Fibroblast of peridontal ligament (primary cell): ENCODE measurements around the gene DNAJC11.

ENCODE experiments used
- DNase-seq: peaks from one replicate; pipeline ENCODE4 v3.0.0-alpha.2; 2010; ENCODE audit errors: extremely low read depth

Gene DNAJC11

DNA sequence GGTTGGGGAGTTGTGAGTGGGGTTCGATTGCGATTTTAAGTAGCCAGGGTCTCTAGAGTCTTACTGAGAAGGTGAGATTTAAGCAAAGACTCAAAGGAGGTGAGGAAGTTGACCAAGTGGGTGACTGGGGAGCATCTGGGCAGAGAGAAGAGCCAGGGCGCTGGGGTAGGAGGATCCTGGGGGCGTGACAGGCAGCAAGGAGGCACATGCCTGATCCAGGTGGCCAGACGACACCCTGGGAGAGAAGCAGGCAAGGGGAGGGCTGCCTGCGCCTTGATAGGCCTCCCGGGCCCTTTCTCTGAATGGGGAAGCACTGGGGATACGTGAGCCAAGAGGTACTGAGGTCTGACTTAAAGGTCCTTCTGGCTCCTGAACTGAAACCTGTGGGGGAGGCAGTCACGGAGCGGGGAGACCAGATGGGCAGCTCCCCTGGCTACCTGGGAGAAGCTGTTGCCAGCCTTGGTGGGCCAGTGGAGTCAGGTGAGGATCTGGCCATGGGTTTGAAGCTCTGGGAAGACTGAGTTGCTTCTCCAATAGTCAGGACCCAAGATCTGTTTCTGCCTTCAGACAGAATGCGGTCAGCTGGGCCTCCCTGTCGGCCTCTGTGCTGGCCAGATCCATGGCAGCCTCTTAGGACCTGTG, 116.4 kb downstream of the DNAJC11 start:
- no peak for DNase-seq
